Right lobe of liver (tissue), 6 donors: ENCODE results near the gene SMIM23. TPM values are rescaled to one million over a fixed set of nuclear protein-coding genes. Genes with fewer than 3 reads are reported as not detected.

Source experiments
- ATAC-seq, 4 donors: fragments of 200-7000 bp; cut with Tn5 transposase; one replicate each; pipeline ENCODE4 v1.9.1; 2020; ENCODE audit warnings: mild to moderate bottlenecking in 4 of 4, moderate library complexity in 4 of 4
- DNase-seq, 3 donors: peaks; one replicate each; pipeline ENCODE4 v3.0.0-alpha.2; 2020
- H3K27ac ChIP-seq, 3 donors: fragments of 200-600 bp; one replicate each; pipeline ENCODE4 v1.8.0; 2022
- H3K27me3 ChIP-seq, 2 donors: fragments of 200-600 bp; one replicate each; pipeline ENCODE4 v1.8.0; 2022
- H3K36me3 ChIP-seq, 4 donors: fragments of 200-600 bp; sonication (generic) in 1 of 4; one replicate each; pipeline versions ENCODE4 v1.5.1 to v1.8.0; 2017 to 2022; ENCODE audit warnings: control low read depth in 1 of 4
- H3K4me1 ChIP-seq, 4 donors: fragments of 200-600 bp; sonication (generic) in 1 of 4; one replicate each; pipeline versions ENCODE4 v1.5.1 to v1.8.0; 2017 to 2022; ENCODE audit warnings: control low read depth in 1 of 4
- H3K4me3 ChIP-seq, 3 donors: fragments of 200-600 bp; one replicate each; pipeline ENCODE4 v1.8.0; 2022
- H3K9me3 ChIP-seq, 4 donors: fragments of 200-600 bp; sonication (generic) in 1 of 4; one replicate each; pipeline versions ENCODE4 v1.5.1 to v1.8.0; 2017 to 2022; ENCODE audit warnings: control low read depth in 1 of 4
- POLR2A ChIP-seq: fragments of 450-650 bp; IDR thresholded peaks from one replicate; pipeline ENCODE4 v1.6.1; 2017; ENCODE audit warnings: antibody characterized with exemption, mild to moderate bottlenecking
- WGBS: methylation state at CpG from one replicate; pipeline ENCODE4 v1.1.6; 2018; ENCODE audit warnings: low coverage, low lambda C conversion rate; ENCODE audit not compliant: insufficient coverage; ENCODE audit errors: missing lambda C conversion rate; 5-methylcytosine and 5-hydroxymethylcytosine counted together
- intact Hi-C, 2 donors: fragments of 100-400 bp; cut with DNase I; formaldehyde crosslinking; loops; one replicate each; pipeline versions ENCODE4 v1.11.2 to v1.14.1; 2022
- total RNA-seq, 6 experiments: library from RNA; depleted of rRNA in 2 of 6; stranded (reverse); fragments of >200 nt in 2 of 6; fragmentation: NEBNext Ultra II Directional in 3 of 6; extraction: Animal tissue kit (Norgen Biotek cat#: 25700) in 3 of 6; gene quantifications; one replicate each; pipeline versions ENCODE4 v1.1.0 to v1.2.4, GENCODE V29; 2016 to 2023
- TF ChIP-seq, protein P1 (sequence below), 4 donors: fragments of 200-600 bp in 3 of 4; fragments of 450-650 bp in 1 of 4; IDR thresholded peaks; one replicate each; pipeline versions ENCODE4 v1.5.1 to v1.8.0; 2016 to 2022; ENCODE audit warnings: antibody characterized with exemption in 4 of 4, mild to moderate bottlenecking in 2 of 4
- donor health status: DM: no; HTN: yes; CAD: no.
- donor health status: DM: no; HTN: no; CAD: no.
- donor health status: DM: no; HTN: no; CAD: no.
- donor health status: DM: no; HTN: yes; CAD: no.
- donor health status: DM: no; HTN: yes; CAD: no.

SMIM23 gene
- total RNA-seq, 6 experiments from 2014 or later = not detected

DNA sequence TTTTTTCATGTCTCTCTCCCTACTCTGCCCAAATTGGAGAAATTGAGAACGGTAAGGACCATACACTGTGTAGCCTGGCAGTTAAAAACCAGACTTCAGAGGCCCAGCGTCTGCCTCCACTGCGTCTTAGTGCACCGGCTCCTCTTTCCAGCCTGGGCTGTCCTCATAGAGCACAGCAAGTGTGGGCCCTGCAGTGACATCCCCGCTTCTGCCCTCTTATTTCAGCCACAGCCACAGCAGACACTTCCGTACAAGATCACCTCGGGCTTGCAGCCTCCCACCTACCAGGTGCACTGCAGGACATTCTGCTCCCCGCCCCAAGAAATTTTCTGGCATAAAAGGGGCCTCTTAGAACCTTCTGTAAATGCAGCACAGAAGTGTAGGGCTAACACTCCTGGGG is 21.4 kb upstream of the SMIM23 start:
- H3K27ac ChIP-seq = no peak overlapping the region
- no peak for ATAC-seq
- no peak for DNase-seq
- WGBS = 79% methylated on average over 5 of the region's 8 CpGs
- H3K4me3 ChIP-seq = no peak overlapping the region
- TF ChIP-seq, protein P1, sequence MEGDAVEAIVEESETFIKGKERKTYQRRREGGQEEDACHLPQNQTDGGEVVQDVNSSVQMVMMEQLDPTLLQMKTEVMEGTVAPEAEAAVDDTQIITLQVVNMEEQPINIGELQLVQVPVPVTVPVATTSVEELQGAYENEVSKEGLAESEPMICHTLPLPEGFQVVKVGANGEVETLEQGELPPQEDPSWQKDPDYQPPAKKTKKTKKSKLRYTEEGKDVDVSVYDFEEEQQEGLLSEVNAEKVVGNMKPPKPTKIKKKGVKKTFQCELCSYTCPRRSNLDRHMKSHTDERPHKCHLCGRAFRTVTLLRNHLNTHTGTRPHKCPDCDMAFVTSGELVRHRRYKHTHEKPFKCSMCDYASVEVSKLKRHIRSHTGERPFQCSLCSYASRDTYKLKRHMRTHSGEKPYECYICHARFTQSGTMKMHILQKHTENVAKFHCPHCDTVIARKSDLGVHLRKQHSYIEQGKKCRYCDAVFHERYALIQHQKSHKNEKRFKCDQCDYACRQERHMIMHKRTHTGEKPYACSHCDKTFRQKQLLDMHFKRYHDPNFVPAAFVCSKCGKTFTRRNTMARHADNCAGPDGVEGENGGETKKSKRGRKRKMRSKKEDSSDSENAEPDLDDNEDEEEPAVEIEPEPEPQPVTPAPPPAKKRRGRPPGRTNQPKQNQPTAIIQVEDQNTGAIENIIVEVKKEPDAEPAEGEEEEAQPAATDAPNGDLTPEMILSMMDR (IDR thresholded peaks at IDR 0.05) = no peak
- no peak for TF ChIP-seq POLR2A
- H3K9me3 ChIP-seq = no peaks in the 10 kb centered on the region
- H3K4me1 ChIP-seq = no peaks in the 10 kb centered on the region
- H3K27me3 ChIP-seq = no peaks in the 10 kb centered on the region
- H3K36me3 ChIP-seq = no peaks in the 10 kb centered on the region
- intact Hi-C loops = no loop called here

DNA sequence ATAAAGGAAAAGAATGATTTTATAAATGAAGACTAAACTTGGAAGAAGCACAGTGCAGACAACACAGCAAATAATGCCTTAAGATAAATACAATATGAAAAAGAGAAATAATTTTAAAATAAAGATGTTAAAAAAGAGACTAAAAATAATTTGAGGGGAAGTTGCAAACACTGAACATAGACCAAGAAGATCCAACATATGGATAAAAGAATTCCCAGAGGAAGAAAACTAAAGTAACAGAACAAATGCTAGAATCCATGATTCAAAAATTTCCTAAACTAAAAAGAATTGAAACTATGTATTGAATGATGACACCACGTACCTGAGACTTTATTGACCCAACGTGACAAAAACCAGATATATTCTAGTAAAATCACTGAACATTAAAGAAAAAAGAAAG is 18.7 kb upstream of the SMIM23 start:
- Histone ChIP-seq H3K27me3 (no peaks in the 10 kb centered on the region), H3K36me3 (no peaks in the 10 kb centered on the region), H3K4me1 (no peaks in the 10 kb centered on the region), H3K9me3 (no peaks in the 10 kb centered on the region), H3K4me3 (no peak overlapping the region), H3K27ac (no peak overlapping the region)
- no peak for TF ChIP-seq POLR2A
- TF ChIP-seq, protein P1 (IDR thresholded peaks at IDR 0.05) = no peak
- no peak for ATAC-seq
- DNase-seq = no peak
- WGBS = 39% methylated on average over 2 of the region's 2 CpGs
- intact Hi-C loops = no loop called here

DNA sequence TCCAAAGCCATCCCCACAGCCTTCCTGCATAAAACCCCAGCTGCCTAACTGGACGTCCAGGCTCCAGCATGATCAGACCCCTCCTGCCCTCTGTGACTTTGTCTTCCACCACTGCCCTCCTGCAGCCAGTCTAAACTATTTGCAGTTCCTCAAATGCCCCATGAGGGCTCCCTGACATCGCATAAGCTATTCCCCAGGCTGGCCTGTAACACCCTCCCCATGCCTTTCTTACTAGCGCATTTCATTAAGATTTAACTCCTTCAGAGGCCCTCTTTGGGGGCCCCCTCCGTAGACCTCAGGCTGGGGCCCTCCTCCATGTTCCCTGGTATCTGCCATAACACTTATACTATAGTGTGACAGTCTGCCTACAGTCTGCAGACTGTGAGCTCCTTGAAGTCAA is 15.5 kb upstream of the SMIM23 start:
- Histone ChIP-seq H3K27me3 (no peaks in the 10 kb centered on the region), H3K27ac (no peak overlapping the region), H3K4me1 (no peaks in the 10 kb centered on the region), H3K36me3 (no peaks in the 10 kb centered on the region), H3K4me3 (no peak overlapping the region), H3K9me3 (no peaks in the 10 kb centered on the region)
- WGBS = 19% methylated on average over 4 of the region's 4 CpGs
- ATAC-seq = no peak
- intact Hi-C loops = no loop called here
- DNase-seq = no peak
- no peak for TF ChIP-seq POLR2A
- TF ChIP-seq, protein P1 (IDR thresholded peaks at IDR 0.05) = no peak

DNA sequence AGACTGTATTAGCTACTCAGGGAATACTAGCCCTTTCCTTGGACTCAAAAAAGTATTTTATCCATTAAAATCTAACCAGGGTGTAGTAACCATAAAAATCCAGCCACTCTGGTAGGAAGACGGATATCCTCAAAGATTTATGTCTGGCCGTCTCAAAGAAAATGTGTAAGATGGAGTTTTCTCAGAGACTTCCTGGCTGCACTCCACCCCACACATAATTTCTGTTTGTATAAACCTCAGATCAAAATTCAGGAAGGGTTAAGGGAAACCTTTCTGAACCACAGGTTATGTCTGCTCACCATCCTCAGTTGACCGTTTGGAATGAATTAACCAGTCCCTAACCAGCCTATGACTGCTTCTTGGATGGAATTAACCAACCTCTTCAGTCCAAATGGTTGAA is 13.8 kb upstream of the SMIM23 start:
- Histone ChIP-seq H3K4me3 (no peak overlapping the region), H3K36me3 (no peaks in the 10 kb centered on the region), H3K27me3 (no peaks in the 10 kb centered on the region), H3K9me3 (no peaks in the 10 kb centered on the region), H3K4me1 (no peaks in the 10 kb centered on the region), H3K27ac (no peak overlapping the region)
- TF ChIP-seq POLR2A = no peak
- TF ChIP-seq, protein P1 (IDR thresholded peaks at IDR 0.05) = no peak
- ATAC-seq = no peak
- intact Hi-C loops = no loop called here
- 41% methylated on average over 3 of the region's 3 CpGs for WGBS
- DNase-seq = no peak

DNA sequence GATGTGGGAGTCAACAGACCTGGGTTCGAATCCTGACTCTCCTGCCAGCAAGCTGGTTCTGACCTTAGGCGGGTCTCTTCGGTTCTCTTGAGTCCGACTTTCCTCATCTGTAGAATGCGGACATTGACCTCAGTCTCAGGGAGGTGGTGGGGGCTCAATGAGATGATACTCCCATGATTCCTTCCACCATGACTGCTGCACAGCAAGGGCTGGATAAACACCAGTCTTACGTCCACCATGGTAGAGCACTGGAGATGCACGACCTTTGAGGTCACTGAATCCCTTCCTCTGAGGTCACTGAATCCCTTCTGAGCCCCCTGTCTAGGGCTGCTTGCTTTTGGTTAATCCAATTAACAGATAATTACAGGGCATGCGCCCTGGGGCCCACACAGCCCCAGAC is 12.5 kb upstream of the SMIM23 start:
- no peaks in the 10 kb centered on the region for H3K4me1 ChIP-seq
- intact Hi-C loops = no loop called here

More for the DNA sequence above, 12.5 kb upstream of the SMIM23 start:
- Histone ChIP-seq H3K9me3 (no peaks in the 10 kb centered on the region), H3K36me3 (no peaks in the 10 kb centered on the region), H3K27me3 (no peaks in the 10 kb centered on the region), H3K27ac (no peak overlapping the region), H3K4me3 (no peak overlapping the region)
- no peak for DNase-seq
- ATAC-seq = no peak
- 73% methylated on average over 8 of the region's 8 CpGs for WGBS
- no peak for TF ChIP-seq POLR2A
- TF ChIP-seq, protein P1 (IDR thresholded peaks at IDR 0.05) = no peak
